RCC 7860 (cell line): ENCODE measurements around the gene SMIM24.
"Not testable (repeated sequence)": the region's sequence is repeated elsewhere in the genome, so short reads cannot be mapped to it uniquely, and the experiment has no call there.

Source experiments
- DNase-seq: peaks from one replicate; pipeline ENCODE4 v3.0.0-alpha.2; 2015; ENCODE audit warnings: low spot score
- FAIRE-seq: peaks from 2 replicates; lab custom pipeline; 2012; peaks lifted over from hg19 to GRCh38; lab: Jason Lieb, UNC

The SMIM24 gene

DNA sequence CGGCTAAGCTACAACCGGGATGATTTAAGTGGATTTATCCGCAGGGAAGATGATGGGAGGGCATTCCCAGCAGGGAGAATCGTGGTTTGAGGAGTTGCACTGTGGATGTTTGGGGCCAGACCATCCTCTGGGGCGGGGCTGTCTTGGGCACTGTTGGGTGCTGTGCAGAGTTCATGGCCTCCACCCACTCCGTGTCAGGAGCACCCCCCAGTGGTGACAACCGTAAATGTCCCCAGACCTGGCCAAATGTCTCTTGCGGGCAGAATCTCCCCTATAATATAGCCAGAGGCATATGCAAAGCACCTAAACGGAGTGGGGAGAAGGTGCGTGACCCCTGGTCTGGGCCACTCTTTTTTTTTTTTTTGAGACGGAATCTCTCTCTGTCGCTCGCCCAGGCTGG, 40.2 kb downstream of the SMIM24 start:
- no peak for FAIRE-seq
- DNase-seq, result peak; percentile 22

- no peak for FAIRE-seq
- peak; percentile 65 for DNase-seq
These were observed 45.4 kb downstream of the SMIM24 start for GRCh38 chr19:3434630-3435553.

- DNase-seq (no peak), FAIRE-seq (no peak)
These were observed 46.4 kb downstream of the SMIM24 start for GRCh38 chr19:3433805-3434540.

DNA sequence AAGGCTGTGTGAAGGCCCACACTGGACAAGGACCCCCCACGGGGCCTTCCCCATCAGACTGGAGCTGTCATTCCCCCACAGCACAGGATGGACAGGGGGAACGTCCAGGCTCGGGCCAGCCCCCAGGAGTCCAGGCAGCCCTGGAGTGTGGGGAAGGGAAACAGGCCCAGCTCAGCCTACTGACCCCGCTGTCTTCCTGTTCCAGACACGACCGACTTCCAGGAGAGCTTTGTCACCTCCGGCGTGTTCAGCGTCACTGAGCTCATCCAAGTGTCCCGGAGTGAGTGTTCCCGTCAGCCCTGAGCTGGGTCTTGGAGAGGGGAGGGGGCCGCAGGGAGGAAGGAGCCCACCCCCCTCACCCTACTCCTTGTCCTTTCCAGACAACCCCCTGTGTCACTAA, 47.0 kb downstream of the SMIM24 start:
- no peak for DNase-seq
- no peak for FAIRE-seq

GRCh38 chr19:3431760-3432397, 48.4 kb downstream of the SMIM24 start:
- DNase-seq (no peak), FAIRE-seq (no peak)

- FAIRE-seq, DNase-seq: not testable (repeated sequence)
These were observed 50.0 kb downstream of the SMIM24 start for GRCh38 chr19:3430366-3430680.

DNA sequence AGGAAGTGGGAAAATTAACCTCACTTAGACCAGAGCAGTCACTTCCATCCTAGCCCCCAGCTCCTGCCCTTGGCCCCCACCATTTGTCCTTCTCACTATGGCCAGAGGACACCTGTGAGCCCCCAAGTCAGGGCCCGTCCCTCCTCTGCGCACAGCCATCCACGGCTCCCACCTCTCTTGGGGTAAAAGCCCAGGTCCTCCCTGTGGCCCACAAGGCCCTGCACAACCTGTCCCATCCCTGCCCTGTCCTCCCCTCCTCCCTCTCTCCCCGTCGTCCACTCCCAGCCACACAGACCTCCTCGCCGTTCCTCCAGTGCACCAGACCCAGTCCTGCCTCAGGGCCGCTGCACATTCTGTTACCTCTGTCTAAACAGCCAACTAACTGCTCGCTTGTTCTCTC, 53.9 kb downstream of the SMIM24 start:
- DNase-seq (no peak), FAIRE-seq (no peak)
